Subcutaneous abdominal adipose tissue (tissue), 5 donors: ENCODE results near the gene BAZ2A.
"Not testable (repeated sequence)": the region's sequence is repeated elsewhere in the genome, so short reads cannot be mapped to it uniquely, and the experiment has no call there.

ENCODE experiments used
- H3K27ac ChIP-seq: one replicate; pipeline ENCODE4 v1.7.0; 2013; ENCODE audit warnings: low read depth, mild to moderate bottlenecking, inconsistent platforms, low read length, moderate library complexity
- H3K27me3 ChIP-seq, 5 donors: one replicate each; pipeline ENCODE4 v1.7.0; 2013; ENCODE audit warnings: low read length in 5 of 5, inconsistent platforms in 1 of 5; ENCODE audit not compliant: control insufficient read depth in 5 of 5, insufficient read depth in 4 of 5
- H3K36me3 ChIP-seq, 5 donors: one replicate each; pipeline ENCODE4 v1.7.0; 2013; ENCODE audit warnings: low read length in 5 of 5; ENCODE audit not compliant: control insufficient read depth in 5 of 5, insufficient read depth in 5 of 5
- H3K4me1 ChIP-seq, 5 donors: one replicate each; pipeline ENCODE4 v1.7.0; 2013; ENCODE audit warnings: low read length in 5 of 5, mild to moderate bottlenecking in 3 of 5, moderate library complexity in 1 of 5; ENCODE audit not compliant: control insufficient read depth in 5 of 5, insufficient read depth in 5 of 5
- H3K4me3 ChIP-seq, 5 donors: one replicate each; pipeline ENCODE4 v1.7.0; 2013; ENCODE audit warnings: low read length in 5 of 5, low read depth in 1 of 5
- H3K9ac ChIP-seq, 5 donors: one replicate each; pipeline ENCODE4 v1.7.0; 2013; ENCODE audit warnings: low read length in 5 of 5, mild to moderate bottlenecking in 4 of 5, moderate library complexity in 3 of 5
- H3K9me3 ChIP-seq, 5 donors: one replicate each; pipeline ENCODE4 v1.7.0; 2013; ENCODE audit warnings: low read length in 5 of 5; ENCODE audit not compliant: control insufficient read depth in 5 of 5
- donor health status: healthy.
- donor health status: healthy.
- donor health status: healthy.
- donor health status: healthy.
- donor health status: healthy.

The BAZ2A gene

GRCh38 chr12:56578983-56579546, 51.1 kb downstream of the BAZ2A start:
- no peaks in the 10 kb centered on the region for H3K4me1 ChIP-seq
- H3K27ac ChIP-seq = no peak overlapping the region
- no peaks in the 10 kb centered on the region for H3K27me3 ChIP-seq
- H3K9me3 ChIP-seq = no peaks in the 10 kb centered on the region
- H3K9ac ChIP-seq = no peak overlapping the region
- peaks cover 13 to 46% (median 26%) of the 10 kb centered on the region in 5 donors for H3K36me3 ChIP-seq
- no peak overlapping the region for H3K4me3 ChIP-seq

GRCh38 chr12:56577248-56577647, 52.9 kb downstream of the BAZ2A start:
- not testable (repeated sequence) for H3K4me3 ChIP-seq, H3K9ac ChIP-seq, H3K27me3 ChIP-seq, H3K4me1 ChIP-seq, H3K9me3 ChIP-seq, H3K27ac ChIP-seq
- peaks cover 16 to 36% (median 26%) of the 10 kb centered on the region in 5 donors for H3K36me3 ChIP-seq

GRCh38 chr12:56574210-56574609, 55.9 kb downstream of the BAZ2A start:
- Histone ChIP-seq H3K4me1 (peaks cover 7 to 23% (median 20%) of the 10 kb centered on the region in 5 donors), H3K9ac (no peak overlapping the region), H3K36me3 (peaks cover 7 to 28% (median 13%) of the 10 kb centered on the region in 5 donors), H3K27ac (no peak overlapping the region), H3K4me3 (no peak overlapping the region), H3K9me3 (no peaks in the 10 kb centered on the region), H3K27me3 (no peaks in the 10 kb centered on the region)

- Histone ChIP-seq H3K27me3 (no peaks in the 10 kb centered on the region), H3K9me3 (no peaks in the 10 kb centered on the region), H3K4me1 (peaks cover 7 to 41% (median 40%) of the 10 kb centered on the region in 5 donors), H3K36me3 (peaks cover 7 to 24% (median 13%) of the 10 kb centered on the region in 5 donors), H3K27ac (no peak overlapping the region), H3K9ac (no peak overlapping the region), H3K4me3 (no peak overlapping the region)
Observed at GRCh38 chr12:56572288-56572687, 57.8 kb downstream of the BAZ2A start.

- peaks cover 8 to 52% (median 50%) of the 10 kb centered on the region in 5 donors for H3K4me1 ChIP-seq
Observed at GRCh38 chr12:56571121-56571520, 59.0 kb downstream of the BAZ2A start.

GRCh38 chr12:56568146-56568545, 62.0 kb downstream of the BAZ2A start:
- Histone ChIP-seq H3K36me3 (peaks cover 4 to 19% (median 12%) of the 10 kb centered on the region in 5 donors), H3K27me3 (no peaks in the 10 kb centered on the region), H3K4me1 (peaks cover 13 to 63% (median 62%) of the 10 kb centered on the region in 5 donors), H3K27ac (peak overlapping the region; percentile 71), H3K4me3 (no peak overlapping the region), H3K9me3 (no peaks in the 10 kb centered on the region), H3K9ac (no peak overlapping the region)

More at GRCh38 chr12:56571121-56571520, 59.0 kb downstream of the BAZ2A start:
- H3K27me3 ChIP-seq = no peaks in the 10 kb centered on the region
- H3K9ac ChIP-seq = peak overlapping the region in 2 of 5 donors; percentile 1 to 21
- H3K9me3 ChIP-seq = no peaks in the 10 kb centered on the region
- H3K27ac ChIP-seq = no peak overlapping the region
- H3K4me3 ChIP-seq = no peak overlapping the region
- H3K36me3 ChIP-seq = peaks cover 7 to 24% (median 11%) of the 10 kb centered on the region in 5 donors

GRCh38 chr12:56565510-56566101, 64.5 kb downstream of the BAZ2A start:
- H3K27ac ChIP-seq = peak overlapping the region; percentile 71
- peaks cover 10 to 55% (median 53%) of the 10 kb centered on the region in 5 donors for H3K4me1 ChIP-seq
- H3K36me3 ChIP-seq = peaks cover 0 to 14% (median 10%) of the 10 kb centered on the region in 5 donors
- peak overlapping the region; percentile 8 to 59 (median 33) for H3K4me3 ChIP-seq
- H3K9ac ChIP-seq = peak overlapping the region in 4 of 5 donors; percentile 35 to 63 (median 52)
- no peaks in the 10 kb centered on the region for H3K27me3 ChIP-seq
- H3K9me3 ChIP-seq = no peaks in the 10 kb centered on the region

GRCh38 chr12:56551070-56551469, 79.1 kb downstream of the BAZ2A start:
- H3K9ac ChIP-seq = no peak overlapping the region
- no peaks in the 10 kb centered on the region for H3K27me3 ChIP-seq
- H3K36me3 ChIP-seq = peaks cover 0 to 4% (median 2%) of the 10 kb centered on the region in 5 donors
- no peak overlapping the region for H3K27ac ChIP-seq
- H3K4me3 ChIP-seq = no peak overlapping the region
- H3K9me3 ChIP-seq = no peaks in the 10 kb centered on the region
- peaks cover 0 to 11% (median 0%) of the 10 kb centered on the region in 5 donors for H3K4me1 ChIP-seq

- Histone ChIP-seq H3K9ac (no peak overlapping the region), H3K4me3 (no peak overlapping the region), H3K9me3 (no peaks in the 10 kb centered on the region), H3K36me3 (peaks cover 0 to 5% (median 2%) of the 10 kb centered on the region in 5 donors), H3K27ac (no peak overlapping the region), H3K4me1 (peaks cover 0 to 5% (median under 1%) of the 10 kb centered on the region in 5 donors), H3K27me3 (no peaks in the 10 kb centered on the region)
Observed at GRCh38 chr12:56546680-56547079, 83.4 kb downstream of the BAZ2A start.
